Esophagus squamous epithelium (tissue), 4 donors: ENCODE data around the gene PTP4A2.

Experiments
- POLR2A ChIP-seq, 4 donors: fragments of 450-650 bp; IDR thresholded peaks; one replicate each; pipeline ENCODE4 v1.6.1; 2017; ENCODE audit warnings: antibody characterized with exemption in 4 of 4, mild to moderate bottlenecking in 4 of 4, moderate library complexity in 3 of 4
- TF ChIP-seq, protein P1 (sequence below), 6 experiments: fragments of 450-650 bp in 4 of 6; fragments of 200-600 bp in 2 of 6; sonication (generic) in 2 of 6; IDR thresholded peaks; one replicate each; pipeline ENCODE4 v1.5.1; 2016 to 2019; ENCODE audit warnings: antibody characterized with exemption in 6 of 6, mild to moderate bottlenecking in 4 of 6, moderate library complexity in 4 of 6

GRCh38 chr1:31906557-31906956 is 31.6 kb downstream of the PTP4A2 start:
- TF ChIP-seq, protein P1, sequence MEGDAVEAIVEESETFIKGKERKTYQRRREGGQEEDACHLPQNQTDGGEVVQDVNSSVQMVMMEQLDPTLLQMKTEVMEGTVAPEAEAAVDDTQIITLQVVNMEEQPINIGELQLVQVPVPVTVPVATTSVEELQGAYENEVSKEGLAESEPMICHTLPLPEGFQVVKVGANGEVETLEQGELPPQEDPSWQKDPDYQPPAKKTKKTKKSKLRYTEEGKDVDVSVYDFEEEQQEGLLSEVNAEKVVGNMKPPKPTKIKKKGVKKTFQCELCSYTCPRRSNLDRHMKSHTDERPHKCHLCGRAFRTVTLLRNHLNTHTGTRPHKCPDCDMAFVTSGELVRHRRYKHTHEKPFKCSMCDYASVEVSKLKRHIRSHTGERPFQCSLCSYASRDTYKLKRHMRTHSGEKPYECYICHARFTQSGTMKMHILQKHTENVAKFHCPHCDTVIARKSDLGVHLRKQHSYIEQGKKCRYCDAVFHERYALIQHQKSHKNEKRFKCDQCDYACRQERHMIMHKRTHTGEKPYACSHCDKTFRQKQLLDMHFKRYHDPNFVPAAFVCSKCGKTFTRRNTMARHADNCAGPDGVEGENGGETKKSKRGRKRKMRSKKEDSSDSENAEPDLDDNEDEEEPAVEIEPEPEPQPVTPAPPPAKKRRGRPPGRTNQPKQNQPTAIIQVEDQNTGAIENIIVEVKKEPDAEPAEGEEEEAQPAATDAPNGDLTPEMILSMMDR (IDR thresholded peaks at IDR 0.05), result no peak
- no peak for TF ChIP-seq POLR2A (IDR thresholded peaks at IDR 0.05)
